Measurements from ENCODE around the gene NEK10. TPM values are rescaled to one million over a fixed set of nuclear protein-coding genes. Genes with fewer than 3 reads are reported as not detected.

Gene NEK10
- total RNA-seq, 1 experiment from 2014 or later = 4.3 TPM

DNA sequence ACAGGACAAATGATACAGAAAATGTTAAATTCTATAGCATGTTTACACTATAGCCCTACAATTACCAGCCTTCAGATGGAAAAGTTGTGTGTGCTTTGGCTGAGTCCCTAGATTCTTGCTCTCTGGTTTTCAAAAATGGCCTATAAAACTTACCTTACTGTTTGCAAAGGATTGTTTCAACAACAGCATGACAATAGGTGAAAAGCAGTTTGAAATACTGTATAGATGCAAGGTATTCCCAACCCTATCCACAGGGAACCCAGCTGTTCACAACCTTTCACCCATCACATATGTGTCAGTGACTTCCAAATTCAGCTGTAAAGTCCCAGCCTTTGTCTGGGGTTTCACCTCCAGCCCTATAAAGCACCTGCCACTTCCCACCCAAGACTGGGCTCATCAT, 97.3 kb downstream of the NEK10 start:
- H3K4me3 ChIP-seq = no peak overlapping the region
- no peaks in the 10 kb centered on the region for H3K27me3 ChIP-seq (ENCODE audit: insufficient read depth, low read depth)
- intact Hi-C loops (cut with micrococcal nuclease; ENCODE audit: unreplicated experiment) = no loop called here
- no peaks in the 10 kb centered on the region for H3F3A ChIP-seq (ENCODE audit: insufficient read depth, low read depth)
- no peak overlapping the region for H3K4me2 ChIP-seq
- no peaks in the 10 kb centered on the region for H3K9me2 ChIP-seq (ENCODE audit: insufficient read depth)
- no peak overlapping the region for H3K27ac ChIP-seq
- no peaks in the 10 kb centered on the region for H3K79me2 ChIP-seq (ENCODE audit: low read depth)
- H4K20me1 ChIP-seq (ENCODE audit: insufficient read depth) = no peaks in the 10 kb centered on the region
- H2AFZ ChIP-seq = no peak overlapping the region
- no peaks in the 10 kb centered on the region for H3K9me3 ChIP-seq (ENCODE audit: insufficient read depth, low read depth)
- no peak for TF ChIP-seq CTCF (conservative IDR thresholded peaks at IDR 0.05)
- TF ChIP-seq EZH2 (IDR thresholded peaks at IDR 0.05; ENCODE audit: low read depth) = no peak
- no peaks in the 10 kb centered on the region for H3K36me3 ChIP-seq (ENCODE audit: low read depth)
- H3K4me1 ChIP-seq (replicated peaks; ENCODE audit: insufficient read depth) = no peaks in the 10 kb centered on the region
- POLR2A ChIA-PET (ENCODE audit: unreplicated experiment) = no interaction called here
- no peak for DNase-seq
- CTCF ChIA-PET = no interaction called here
- BruUV-seq (replicated peaks) = no TSS peak

- Histone ChIP-seq H3K27me3 (ENCODE audit: insufficient read depth, low read depth) (no peaks in the 10 kb centered on the region), H3K4me1 (replicated peaks; ENCODE audit: insufficient read depth) (no peaks in the 10 kb centered on the region), H3K4me2 (no peak overlapping the region), H3K4me3 (no peak overlapping the region), H3K79me2 (ENCODE audit: low read depth) (no peaks in the 10 kb centered on the region), H3K9me2 (ENCODE audit: insufficient read depth) (no peaks in the 10 kb centered on the region), H3K36me3 (ENCODE audit: low read depth) (no peaks in the 10 kb centered on the region), H3F3A (ENCODE audit: insufficient read depth, low read depth) (no peaks in the 10 kb centered on the region), H4K20me1 (ENCODE audit: insufficient read depth) (no peaks in the 10 kb centered on the region), H2AFZ (no peak overlapping the region), H3K9me3 (ENCODE audit: insufficient read depth, low read depth) (no peaks in the 10 kb centered on the region), H3K27ac (no peak overlapping the region)
- BruUV-seq (replicated peaks) = no TSS peak
- TF ChIP-seq EZH2 (IDR thresholded peaks at IDR 0.05; ENCODE audit: low read depth) = no peak
- no peak for TF ChIP-seq CTCF (conservative IDR thresholded peaks at IDR 0.05)
- DNase-seq = no peak
- ChIA-PET CTCF (no interaction called here), POLR2A (ENCODE audit: unreplicated experiment) (no interaction called here)
- intact Hi-C loops (cut with micrococcal nuclease; ENCODE audit: unreplicated experiment) = no loop called here
Measured at GRCh38 chr3:27254896-27255295, 114.3 kb downstream of the NEK10 start.

DNA sequence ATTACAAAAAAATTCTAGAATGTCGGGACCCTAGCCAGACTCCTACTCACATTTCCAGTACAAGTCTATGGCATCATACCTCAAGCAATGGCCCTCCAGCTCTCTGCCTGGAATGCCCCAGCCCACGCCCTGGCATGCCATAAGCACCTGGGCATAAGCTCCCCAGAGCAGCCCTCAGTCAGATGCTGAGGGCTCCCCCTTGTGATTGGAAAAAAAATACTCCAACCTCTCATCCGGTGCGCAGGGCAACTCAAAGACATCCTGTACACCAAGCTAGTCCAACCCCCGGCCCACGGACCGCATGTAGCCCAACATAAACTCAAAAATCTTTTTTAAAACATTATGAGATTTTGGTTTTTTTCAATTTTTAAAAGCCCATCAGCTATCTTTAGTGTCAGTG, 115.4 kb downstream of the NEK10 start:
- Histone ChIP-seq H3F3A (ENCODE audit: insufficient read depth, low read depth) (no peaks in the 10 kb centered on the region), H3K9me3 (ENCODE audit: insufficient read depth, low read depth) (no peaks in the 10 kb centered on the region), H2AFZ (no peak overlapping the region), H3K4me2 (no peak overlapping the region), H3K4me3 (no peak overlapping the region), H3K36me3 (ENCODE audit: low read depth) (no peaks in the 10 kb centered on the region), H3K9me2 (ENCODE audit: insufficient read depth) (no peaks in the 10 kb centered on the region), H3K4me1 (replicated peaks; ENCODE audit: insufficient read depth) (no peaks in the 10 kb centered on the region), H3K79me2 (ENCODE audit: low read depth) (no peaks in the 10 kb centered on the region), H3K27ac (no peak overlapping the region), H3K27me3 (ENCODE audit: insufficient read depth, low read depth) (no peaks in the 10 kb centered on the region), H4K20me1 (ENCODE audit: insufficient read depth) (no peaks in the 10 kb centered on the region)
- no peak for TF ChIP-seq EZH2 (IDR thresholded peaks at IDR 0.05; ENCODE audit: low read depth)
- peak; percentile 65 for TF ChIP-seq CTCF (conservative IDR thresholded peaks at IDR 0.05)
- BruUV-seq (replicated peaks) = no TSS peak
- intact Hi-C loops (cut with micrococcal nuclease; ENCODE audit: unreplicated experiment) = loop anchor here (1.0 kb wide), 1 partner anchor 120 kb away; no protein-coding TSS in a partner anchor
- DNase-seq = peak; percentile 37 to 57
- ChIA-PET CTCF (interaction anchor here (1.0 to 2.2 kb wide), 4 partner anchors 51 to 120 kb away, joined by 3 to 25 read pairs (median 4); no protein-coding TSS in a partner anchor), POLR2A (ENCODE audit: unreplicated experiment) (interaction anchor here (0.6 kb wide), 1 partner anchor 999 kb away, joined by 4 read pairs; no protein-coding TSS in a partner anchor)

Data from PC-9 (cell line).